HEK293 (cell line): Measurements from ENCODE around the gene PPARG.

Source experiments
- BCL11B ChIP-seq: fragments of 450-650 bp; formaldehyde crosslinking; IDR thresholded peaks from 2 replicates; pipeline ENCODE4 v1.5.1; 2016; ENCODE audit warnings: low read depth, missing biosample characterization, missing genetic modification characterization
- EGR2 ChIP-seq: fragments of 450-650 bp; formaldehyde crosslinking; IDR thresholded peaks from 2 replicates; pipeline ENCODE4 v1.5.1; 2016; ENCODE audit warnings: low read depth, missing biosample characterization, missing genetic modification characterization
- FEZF1 ChIP-seq: fragments of 450-650 bp; formaldehyde crosslinking; IDR thresholded peaks from 2 replicates; pipeline ENCODE4 v1.5.1; 2016; ENCODE audit warnings: missing biosample characterization, missing genetic modification characterization
- GLIS1 ChIP-seq: fragments of 450-650 bp; formaldehyde crosslinking; IDR thresholded peaks from 2 replicates; pipeline ENCODE4 v1.5.1; 2016; ENCODE audit warnings: missing biosample characterization, missing genetic modification characterization
- GLIS2 ChIP-seq: fragments of 450-650 bp; formaldehyde crosslinking; IDR thresholded peaks from 2 replicates; pipeline ENCODE4 v1.5.1; 2016; ENCODE audit warnings: missing biosample characterization, missing genetic modification characterization
- KLF1 ChIP-seq: fragments of 450-650 bp; formaldehyde crosslinking; IDR thresholded peaks from 2 replicates; pipeline ENCODE4 v1.5.1; 2016; ENCODE audit warnings: missing biosample characterization, missing genetic modification characterization
- KLF16 ChIP-seq: fragments of 450-650 bp; formaldehyde crosslinking; IDR thresholded peaks from 2 replicates; pipeline ENCODE4 v1.5.1; 2017; ENCODE audit warnings: missing biosample characterization, missing genetic modification characterization
- MZF1 ChIP-seq: fragments of 450-650 bp; formaldehyde crosslinking; IDR thresholded peaks from 2 replicates; pipeline ENCODE4 v1.5.1; 2017; ENCODE audit warnings: missing biosample characterization, missing genetic modification characterization, borderline replicate concordance
- OVOL3 ChIP-seq: fragments of 450-650 bp; formaldehyde crosslinking; IDR thresholded peaks from 2 replicates; pipeline ENCODE4 v1.5.1; 2016; ENCODE audit warnings: missing biosample characterization, missing genetic modification characterization
- TCF7L2 ChIP-seq: IDR thresholded peaks from 2 replicates; pipeline ENCODE4 v1.6.1; 2011; ENCODE audit warnings: low read depth, mild to moderate bottlenecking, inconsistent platforms, low read length, moderate library complexity, borderline replicate concordance
- WT1 ChIP-seq: fragments of 450-650 bp; formaldehyde crosslinking; IDR thresholded peaks from 2 replicates; pipeline ENCODE4 v1.5.1; 2016; ENCODE audit warnings: missing biosample characterization, missing genetic modification characterization
- ZBTB17 ChIP-seq: fragments of 450-650 bp; formaldehyde crosslinking; IDR thresholded peaks from 2 replicates; pipeline ENCODE4 v1.5.1; 2016; ENCODE audit warnings: missing biosample characterization, missing genetic modification characterization
- ZBTB6 ChIP-seq: fragments of 450-650 bp; formaldehyde crosslinking; IDR thresholded peaks from 2 replicates; pipeline ENCODE4 v1.5.1; 2017; ENCODE audit warnings: missing biosample characterization, missing genetic modification characterization
- ZFP37 ChIP-seq: fragments of 450-650 bp; formaldehyde crosslinking; IDR thresholded peaks from 2 replicates; pipeline ENCODE4 v1.5.1; 2016; ENCODE audit warnings: missing biosample characterization, missing genetic modification characterization
- ZIC2 ChIP-seq: fragments of 450-650 bp; formaldehyde crosslinking; IDR thresholded peaks from 2 replicates; pipeline ENCODE4 v1.5.1; 2016; ENCODE audit warnings: missing biosample characterization, missing genetic modification characterization
- ZNF114 ChIP-seq: fragments of 450-650 bp; formaldehyde crosslinking; IDR thresholded peaks from 2 replicates; pipeline ENCODE4 v1.5.0; 2017; ENCODE audit warnings: missing biosample characterization, missing genetic modification characterization
- ZNF18 ChIP-seq: fragments of 450-650 bp; formaldehyde crosslinking; IDR thresholded peaks from 2 replicates; pipeline ENCODE4 v1.5.1; 2016; ENCODE audit warnings: missing biosample characterization, missing genetic modification characterization
- ZNF211 ChIP-seq: fragments of 450-650 bp; formaldehyde crosslinking; IDR thresholded peaks from 2 replicates; pipeline ENCODE4 v1.5.1; 2016; ENCODE audit warnings: low read depth, missing biosample characterization, missing genetic modification characterization
- ZNF248 ChIP-seq: fragments of 450-650 bp; formaldehyde crosslinking; IDR thresholded peaks from 2 replicates; pipeline ENCODE4 v1.5.1; 2017; ENCODE audit warnings: missing biosample characterization, missing genetic modification characterization
- ZNF350 ChIP-seq: fragments of 450-650 bp; formaldehyde crosslinking; IDR thresholded peaks from 2 replicates; pipeline ENCODE4 v1.5.0; 2017; ENCODE audit warnings: missing biosample characterization, mild to moderate bottlenecking, missing genetic modification characterization
- ZNF394 ChIP-seq: fragments of 450-650 bp; formaldehyde crosslinking; IDR thresholded peaks from 2 replicates; pipeline ENCODE4 v1.5.1; 2016; ENCODE audit warnings: missing biosample characterization, missing genetic modification characterization, mild to moderate bottlenecking, moderate library complexity, borderline replicate concordance
- ZNF514 ChIP-seq: fragments of 450-650 bp; formaldehyde crosslinking; IDR thresholded peaks from 2 replicates; pipeline ENCODE4 v1.5.1; 2016; ENCODE audit warnings: missing biosample characterization, missing genetic modification characterization
- ZNF549 ChIP-seq: fragments of 450-650 bp; IDR thresholded peaks from 2 replicates; pipeline ENCODE4 v1.5.1; 2018; ENCODE audit warnings: missing biosample characterization, missing genetic modification characterization, mild to moderate bottlenecking, inconsistent platforms, moderate library complexity
- ZNF555 ChIP-seq: fragments of 450-650 bp; formaldehyde crosslinking; conservative IDR thresholded peaks from 2 replicates; pipeline ENCODE4 v1.5.1; 2017; ENCODE audit warnings: missing biosample characterization, mild to moderate bottlenecking, missing genetic modification characterization, inconsistent platforms
- ZNF621 ChIP-seq: fragments of 450-650 bp; formaldehyde crosslinking; IDR thresholded peaks from 2 replicates; pipeline ENCODE4 v1.5.1; 2017; ENCODE audit warnings: missing biosample characterization, missing genetic modification characterization
- ZNF692 ChIP-seq: fragments of 450-650 bp; formaldehyde crosslinking; IDR thresholded peaks from 2 replicates; pipeline ENCODE4 v1.5.1; 2016; ENCODE audit warnings: missing biosample characterization, missing genetic modification characterization
- ZNF843 ChIP-seq: fragments of 450-650 bp; formaldehyde crosslinking; IDR thresholded peaks from 2 replicates; pipeline ENCODE4 v1.5.1; 2016; ENCODE audit warnings: missing biosample characterization, missing genetic modification characterization
- ZXDB ChIP-seq: fragments of 450-650 bp; formaldehyde crosslinking; IDR thresholded peaks from 2 replicates; pipeline ENCODE4 v1.5.1; 2016; ENCODE audit warnings: missing biosample characterization, missing genetic modification characterization
- TF ChIP-seq, protein P1 (sequence below): fragments of 450-650 bp; formaldehyde crosslinking; IDR thresholded peaks from 2 replicates; pipeline ENCODE4 v1.5.1; 2016; ENCODE audit warnings: missing biosample characterization, missing genetic modification characterization
- TF ChIP-seq, protein P2 (sequence below): fragments of 450-650 bp; formaldehyde crosslinking; IDR thresholded peaks from 2 replicates; pipeline ENCODE4 v1.5.1; 2017; ENCODE audit warnings: missing biosample characterization, missing genetic modification characterization
- TF ChIP-seq, protein P3 (sequence below): fragments of 450-650 bp; formaldehyde crosslinking; IDR thresholded peaks from 2 replicates; pipeline ENCODE4 v1.5.1; 2016; ENCODE audit warnings: missing biosample characterization, missing genetic modification characterization

The PPARG gene

DNA sequence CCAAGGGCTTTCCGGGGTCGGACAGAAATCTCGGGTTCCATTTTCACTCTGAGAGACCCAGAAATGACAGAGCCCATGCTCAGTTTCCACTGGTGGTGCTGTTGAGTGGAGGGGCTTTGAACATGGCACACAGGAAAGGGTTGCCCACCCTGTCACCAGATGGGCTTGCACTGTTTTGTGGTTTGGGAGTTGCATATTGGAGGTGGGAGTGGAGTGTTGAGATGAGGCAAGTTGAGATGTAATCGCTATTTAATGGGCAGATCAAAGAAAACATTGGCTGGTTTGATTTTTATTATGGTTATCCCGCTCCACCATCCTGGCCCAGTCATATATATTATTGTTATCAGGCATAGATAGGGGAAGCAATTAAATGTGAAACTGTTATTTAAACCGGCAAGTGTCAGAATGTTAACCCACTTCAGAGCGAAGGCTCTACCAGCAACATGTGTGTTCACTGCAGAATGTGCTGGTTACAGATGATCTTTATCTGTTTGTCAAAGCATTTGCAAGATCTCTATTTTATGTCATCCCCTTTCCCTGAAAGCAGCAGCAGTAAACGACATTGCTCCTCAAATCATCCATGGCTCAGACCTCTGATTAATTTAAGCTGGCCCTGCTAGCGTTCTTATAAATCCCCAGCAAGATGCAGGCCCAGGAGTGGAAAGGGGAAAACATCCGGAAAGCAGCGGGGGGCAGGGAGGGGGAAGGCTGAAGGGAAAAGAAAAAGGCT, 137.1 kb downstream of the PPARG start (continued):
- TF ChIP-seq ZBTB6 (tag by site-specific recombination) (no peak), OVOL3 (tag by site-specific recombination) (no peak), GLIS1 (0 out of 2 replicates have a peak, but pooled peaks have one; percentile 33), ZIC2 (tag by site-specific recombination) (peak; percentile 36; the same call in 1 of the 2 replicates), ZNF549 (tag by site-specific recombination) (no peak), ZNF394 (no peak), WT1 (peak; percentile 72; the same call in 1 of the 2 replicates), ZNF114 (no peak), ZNF555 (tag by site-specific recombination) (no peak), BCL11B (tag by site-specific recombination) (no peak), ZNF843 (tag by site-specific recombination) (0 out of 2 replicates have a peak, but pooled peaks have one; percentile 25), KLF16 (tag by site-specific recombination) (0 out of 2 replicates have a peak, but pooled peaks have one; percentile 23), ZNF621 (tag by site-specific recombination) (no peak), ZNF18 (no peak), ZNF248 (tag by site-specific recombination) (no peak), TCF7L2 (peak; percentile 66; the same call in 1 of the 2 replicates), ZNF211 (no peak), FEZF1 (peak; percentile 19; the same call in 1 of the 2 replicates), GLIS2 (no peak), ZBTB17 (tag by site-specific recombination) (peak; percentile 46), ZXDB (tag by site-specific recombination) (0 out of 2 replicates have a peak, but pooled peaks have one; percentile 23), EGR2 (tag by site-specific recombination) (peak; percentile 20; the same call in 1 of the 2 replicates), ZNF350 (tag by site-specific recombination) (no peak), MZF1 (tag by site-specific recombination) (peak; percentile 98), ZNF514 (tag by site-specific recombination) (no peak), KLF1 (tag by site-specific recombination) (peak; percentile 65), ZNF692 (tag by site-specific recombination) (peak; percentile 68; the same call in 1 of the 2 replicates), ZFP37 (tag by site-specific recombination) (no peak)
- TF ChIP-seq, protein P1, sequence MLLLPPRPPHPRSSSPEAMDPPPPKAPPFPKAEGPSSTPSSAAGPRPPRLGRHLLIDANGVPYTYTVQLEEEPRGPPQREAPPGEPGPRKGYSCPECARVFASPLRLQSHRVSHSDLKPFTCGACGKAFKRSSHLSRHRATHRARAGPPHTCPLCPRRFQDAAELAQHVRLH (tag by site-specific recombination): 0 out of 2 replicates have a peak, but pooled peaks have one; percentile 28
- TF ChIP-seq, protein P2, sequence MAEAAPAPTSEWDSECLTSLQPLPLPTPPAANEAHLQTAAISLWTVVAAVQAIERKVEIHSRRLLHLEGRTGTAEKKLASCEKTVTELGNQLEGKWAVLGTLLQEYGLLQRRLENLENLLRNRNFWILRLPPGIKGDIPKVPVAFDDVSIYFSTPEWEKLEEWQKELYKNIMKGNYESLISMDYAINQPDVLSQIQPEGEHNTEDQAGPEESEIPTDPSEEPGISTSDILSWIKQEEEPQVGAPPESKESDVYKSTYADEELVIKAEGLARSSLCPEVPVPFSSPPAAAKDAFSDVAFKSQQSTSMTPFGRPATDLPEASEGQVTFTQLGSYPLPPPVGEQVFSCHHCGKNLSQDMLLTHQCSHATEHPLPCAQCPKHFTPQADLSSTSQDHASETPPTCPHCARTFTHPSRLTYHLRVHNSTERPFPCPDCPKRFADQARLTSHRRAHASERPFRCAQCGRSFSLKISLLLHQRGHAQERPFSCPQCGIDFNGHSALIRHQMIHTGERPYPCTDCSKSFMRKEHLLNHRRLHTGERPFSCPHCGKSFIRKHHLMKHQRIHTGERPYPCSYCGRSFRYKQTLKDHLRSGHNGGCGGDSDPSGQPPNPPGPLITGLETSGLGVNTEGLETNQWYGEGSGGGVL (tag by site-specific recombination): peak; percentile 48
- TF ChIP-seq, protein P3, sequence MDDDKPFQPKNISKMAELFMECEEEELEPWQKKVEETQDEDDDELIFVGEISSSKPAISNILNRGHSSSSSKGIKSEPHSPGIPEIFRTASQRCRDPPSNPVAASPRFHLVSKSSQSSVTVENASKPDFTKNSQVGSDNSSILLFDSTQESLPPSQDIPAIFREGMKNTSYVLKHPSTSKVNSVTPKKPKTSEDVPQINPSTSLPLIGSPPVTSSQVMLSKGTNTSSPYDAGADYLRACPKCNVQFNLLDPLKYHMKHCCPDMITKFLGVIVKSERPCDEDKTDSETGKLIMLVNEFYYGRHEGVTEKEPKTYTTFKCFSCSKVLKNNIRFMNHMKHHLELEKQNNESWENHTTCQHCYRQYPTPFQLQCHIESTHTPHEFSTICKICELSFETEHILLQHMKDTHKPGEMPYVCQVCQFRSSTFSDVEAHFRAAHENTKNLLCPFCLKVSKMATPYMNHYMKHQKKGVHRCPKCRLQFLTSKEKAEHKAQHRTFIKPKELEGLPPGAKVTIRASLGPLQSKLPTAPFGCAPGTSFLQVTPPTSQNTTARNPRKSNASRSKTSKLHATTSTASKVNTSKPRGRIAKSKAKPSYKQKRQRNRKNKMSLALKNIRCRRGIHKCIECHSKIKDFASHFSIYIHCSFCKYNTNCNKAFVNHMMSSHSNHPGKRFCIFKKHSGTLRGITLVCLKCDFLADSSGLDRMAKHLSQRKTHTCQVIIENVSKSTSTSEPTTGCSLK (tag by site-specific recombination): no peak
